ENCODE results near the gene MACROH2A1. TPM values are rescaled to one million over a fixed set of nuclear protein-coding genes. Genes with fewer than 3 reads are reported as not detected.

MACROH2A1 gene
- total and polyA plus RNA-seq, 8 donors = 183 to 309 (median 235) TPM

DNA sequence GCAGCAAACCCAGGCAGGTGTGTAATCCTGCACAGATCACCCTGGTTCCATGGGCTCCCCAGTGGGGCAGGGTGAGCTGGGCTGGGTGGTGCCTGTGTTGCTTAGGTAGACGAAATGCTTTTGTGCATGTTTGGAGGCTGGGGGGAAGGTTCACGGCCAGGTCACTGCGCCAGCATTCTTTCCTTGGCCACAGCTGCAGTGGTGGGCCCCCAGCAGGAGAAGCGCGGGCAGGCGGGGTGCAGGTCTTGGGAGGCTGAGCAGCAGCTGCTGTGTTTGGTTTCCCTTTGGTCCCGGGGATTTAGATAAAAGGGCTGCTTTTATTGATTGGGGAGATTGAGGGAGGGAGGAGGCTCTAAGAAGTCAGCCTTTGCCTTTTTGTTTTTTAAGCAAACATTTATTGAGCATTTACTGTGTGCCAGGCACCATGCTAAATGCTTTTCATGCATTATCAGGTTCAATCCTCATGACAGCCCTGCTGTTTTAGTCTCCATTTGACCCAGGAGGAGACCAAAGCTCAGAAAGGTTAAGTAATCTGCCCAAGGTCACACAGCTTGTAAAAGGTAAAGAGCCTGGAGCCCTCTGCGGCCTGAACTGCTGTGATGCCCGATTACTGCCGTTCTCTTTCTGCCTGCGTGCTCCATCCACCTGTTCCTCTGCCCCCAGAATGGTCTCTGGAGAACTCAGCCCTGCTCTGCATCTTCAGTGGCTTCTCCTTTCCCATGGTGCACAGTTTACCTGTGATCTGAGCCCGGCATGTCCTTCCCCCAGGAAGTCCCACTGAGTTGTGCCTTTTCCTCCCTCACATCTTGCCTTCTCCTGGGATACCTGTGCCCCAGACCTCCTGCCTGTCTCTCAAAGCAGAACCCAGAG is 94.4 kb downstream of the MACROH2A1 start:
- Histone ChIP-seq H3K36me3 (no peaks in the 10 kb centered on the region), H3K4me3 (no peak overlapping the region), H3K4me1 (no peaks in the 10 kb centered on the region), H3K27ac (no peak overlapping the region), H3K9me3 (no peaks in the 10 kb centered on the region), H3K27me3 (peaks cover 0 to 26% of the 10 kb centered on the region in 2 donors)
- ATAC-seq (no peak), DNase-seq (peak in 1 of 4 donors; percentile 10)
- TF ChIP-seq, protein P1, sequence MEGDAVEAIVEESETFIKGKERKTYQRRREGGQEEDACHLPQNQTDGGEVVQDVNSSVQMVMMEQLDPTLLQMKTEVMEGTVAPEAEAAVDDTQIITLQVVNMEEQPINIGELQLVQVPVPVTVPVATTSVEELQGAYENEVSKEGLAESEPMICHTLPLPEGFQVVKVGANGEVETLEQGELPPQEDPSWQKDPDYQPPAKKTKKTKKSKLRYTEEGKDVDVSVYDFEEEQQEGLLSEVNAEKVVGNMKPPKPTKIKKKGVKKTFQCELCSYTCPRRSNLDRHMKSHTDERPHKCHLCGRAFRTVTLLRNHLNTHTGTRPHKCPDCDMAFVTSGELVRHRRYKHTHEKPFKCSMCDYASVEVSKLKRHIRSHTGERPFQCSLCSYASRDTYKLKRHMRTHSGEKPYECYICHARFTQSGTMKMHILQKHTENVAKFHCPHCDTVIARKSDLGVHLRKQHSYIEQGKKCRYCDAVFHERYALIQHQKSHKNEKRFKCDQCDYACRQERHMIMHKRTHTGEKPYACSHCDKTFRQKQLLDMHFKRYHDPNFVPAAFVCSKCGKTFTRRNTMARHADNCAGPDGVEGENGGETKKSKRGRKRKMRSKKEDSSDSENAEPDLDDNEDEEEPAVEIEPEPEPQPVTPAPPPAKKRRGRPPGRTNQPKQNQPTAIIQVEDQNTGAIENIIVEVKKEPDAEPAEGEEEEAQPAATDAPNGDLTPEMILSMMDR (IDR thresholded peaks at IDR 0.05) = no peak
- intact Hi-C loops (cut with DNase I) = no loop called here

DNA sequence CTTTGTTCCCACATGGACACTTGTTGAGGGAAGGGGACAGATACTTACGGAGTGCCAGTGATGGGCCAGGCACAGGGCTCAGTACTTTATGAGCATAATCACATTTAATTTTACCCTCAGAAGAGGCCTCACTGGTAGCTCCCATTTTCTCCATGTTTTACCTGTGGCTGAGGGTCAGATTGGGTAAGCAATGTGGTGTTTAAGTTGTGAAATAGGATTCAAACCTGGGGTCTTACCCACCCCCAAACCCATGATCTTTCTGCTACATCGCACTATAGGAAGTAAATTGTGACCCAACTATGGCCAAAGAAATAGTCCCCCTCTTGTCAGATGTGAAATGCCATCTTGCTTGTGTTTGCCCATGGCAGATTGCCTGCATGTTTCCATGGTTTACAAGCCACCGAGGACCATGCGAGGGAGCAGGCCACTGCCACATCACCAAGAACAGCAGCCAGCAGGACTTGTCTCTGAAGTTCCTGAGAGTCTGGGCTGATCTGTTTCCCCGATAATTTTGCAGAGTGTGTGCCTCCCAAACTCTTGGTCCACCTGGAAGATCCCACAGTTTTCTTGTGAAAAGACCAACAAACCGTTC is 95.4 kb downstream of the MACROH2A1 start:
- ATAC-seq (no peak), DNase-seq (no peak)
- Histone ChIP-seq H3K4me3 (no peak overlapping the region), H3K27me3 (peaks cover 0 to 26% of the 10 kb centered on the region in 2 donors), H3K4me1 (no peaks in the 10 kb centered on the region), H3K36me3 (no peaks in the 10 kb centered on the region), H3K27ac (no peak overlapping the region), H3K9me3 (no peaks in the 10 kb centered on the region)
- TF ChIP-seq, protein P1 (IDR thresholded peaks at IDR 0.05) = no peak
- intact Hi-C loops (cut with DNase I) = no loop called here

DNA sequence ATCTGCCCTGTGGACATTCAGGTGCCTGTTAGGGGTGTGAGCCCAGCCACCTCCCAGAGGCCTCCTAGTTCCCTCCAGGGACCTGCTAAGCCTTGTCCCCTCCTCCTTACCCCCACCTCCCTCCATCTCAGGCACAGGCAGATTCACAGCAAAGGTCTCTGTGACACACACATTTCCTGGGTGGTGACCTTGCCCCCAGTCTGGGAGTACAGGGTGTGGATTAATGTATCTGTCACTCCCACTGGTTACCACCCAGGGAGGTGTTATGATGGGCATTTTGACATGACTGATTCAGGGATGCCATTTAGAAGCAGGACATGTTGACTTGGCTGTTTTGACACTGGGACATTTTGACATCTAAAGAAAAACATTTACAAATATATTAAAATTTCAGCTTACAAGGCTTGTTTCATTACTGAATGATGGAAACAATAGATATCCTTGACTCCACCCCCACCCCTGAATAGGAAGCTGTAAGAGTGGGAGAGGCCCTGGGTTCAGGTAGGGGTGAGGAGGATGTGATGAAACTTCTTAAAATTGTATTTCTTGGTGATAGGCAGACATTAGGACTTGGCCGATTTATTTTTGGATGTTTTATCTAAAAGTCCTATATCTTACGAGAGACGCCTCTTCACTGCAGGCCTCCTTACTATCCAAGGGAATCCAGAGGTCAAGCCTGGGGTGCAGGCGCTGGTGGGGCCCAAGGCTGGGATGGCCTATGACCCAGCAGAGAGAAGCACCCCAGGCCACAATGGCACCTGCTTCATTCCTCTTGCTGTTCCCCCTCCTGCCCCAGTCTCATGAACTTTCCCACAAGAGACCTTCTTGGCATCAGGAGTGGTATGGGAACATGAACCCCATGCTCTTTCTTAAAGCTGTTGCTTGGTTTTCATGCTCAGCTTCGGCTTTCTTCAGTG is 101.9 kb downstream of the MACROH2A1 start:
- intact Hi-C loops (cut with DNase I) = no loop called here
- H3K27ac ChIP-seq = no peak overlapping the region
- ATAC-seq = no peak
- DNase-seq = no peak
- no peaks in the 10 kb centered on the region for H3K4me1 ChIP-seq
- no peaks in the 10 kb centered on the region for H3K27me3 ChIP-seq
- no peak overlapping the region for H3K4me3 ChIP-seq
- TF ChIP-seq, protein P1 (IDR thresholded peaks at IDR 0.05) = no peak
- H3K36me3 ChIP-seq = no peaks in the 10 kb centered on the region
- no peaks in the 10 kb centered on the region for H3K9me3 ChIP-seq

DNA sequence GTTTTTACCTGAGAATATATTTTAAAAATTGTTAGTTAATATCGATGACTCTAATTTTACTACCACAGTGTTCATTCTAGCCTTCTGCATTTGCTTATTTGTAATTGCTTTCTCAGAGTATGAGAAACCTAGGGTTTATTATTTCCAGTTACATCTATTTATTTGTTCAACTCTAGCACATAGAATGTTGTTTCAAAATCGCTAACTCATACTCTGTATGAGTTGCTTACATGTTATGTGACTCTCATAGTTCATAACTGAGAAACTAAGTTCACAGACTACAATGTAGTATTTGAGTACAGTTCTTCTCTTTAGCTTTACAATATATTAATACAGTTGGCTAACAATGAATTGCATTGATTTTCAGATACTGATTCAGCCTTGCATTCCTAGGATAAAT is 103.2 kb downstream of the MACROH2A1 start:
- ATAC-seq (no peak), DNase-seq (no peak)
- no peaks in the 10 kb centered on the region for H3K4me1 ChIP-seq
- no peaks in the 10 kb centered on the region for H3K9me3 ChIP-seq
- no peak overlapping the region for H3K27ac ChIP-seq
- no peak overlapping the region for H3K4me3 ChIP-seq
- intact Hi-C loops (cut with DNase I) = no loop called here
- TF ChIP-seq, protein P1 (IDR thresholded peaks at IDR 0.05) = no peak
- no peaks in the 10 kb centered on the region for H3K27me3 ChIP-seq
- no peaks in the 10 kb centered on the region for H3K36me3 ChIP-seq

All from left lung (tissue), 10 donors.